Measurements from ENCODE around the gene EFNA5.

EFNA5 gene

GRCh38 chr5:107601076-107601475 lies 69.7 kb downstream of the EFNA5 start:
- FAIRE-seq = no peak

GRCh38 chr5:107598958-107599357 lies 71.8 kb downstream of the EFNA5 start:
- FAIRE-seq = no peak

- FAIRE-seq = no peak
These were observed 72.9 kb downstream of the EFNA5 start for GRCh38 chr5:107597803-107598202.

GRCh38 chr5:107597247-107597646 lies 73.5 kb downstream of the EFNA5 start:
- no peak for FAIRE-seq

GRCh38 chr5:107594253-107595045 lies 76.3 kb downstream of the EFNA5 start:
- no peak for FAIRE-seq

GRCh38 chr5:107593009-107593408 lies 77.7 kb downstream of the EFNA5 start:
- no peak for FAIRE-seq

- FAIRE-seq = no peak
These were observed 78.2 kb downstream of the EFNA5 start for GRCh38 chr5:107592515-107592914.

- FAIRE-seq = no peak
These were observed 80.1 kb downstream of the EFNA5 start for GRCh38 chr5:107590686-107591085.

GRCh38 chr5:107589520-107590193 lies 81.1 kb downstream of the EFNA5 start:
- no peak for FAIRE-seq

GRCh38 chr5:107582625-107583024 lies 88.1 kb downstream of the EFNA5 start:
- FAIRE-seq = no peak

GRCh38 chr5:107580889-107581820 lies 89.6 kb downstream of the EFNA5 start:
- no peak for FAIRE-seq

- FAIRE-seq = no peak
These were observed 92.6 kb downstream of the EFNA5 start for GRCh38 chr5:107578051-107578635.

GRCh38 chr5:107577394-107577950 lies 93.3 kb downstream of the EFNA5 start:
- no peak for FAIRE-seq

- FAIRE-seq = no peak
These were observed 93.9 kb downstream of the EFNA5 start for GRCh38 chr5:107576736-107577393.

- FAIRE-seq = no peak
These were observed 94.6 kb downstream of the EFNA5 start for GRCh38 chr5:107576155-107576554.

- no peak for FAIRE-seq
These were observed 96.5 kb downstream of the EFNA5 start for GRCh38 chr5:107574287-107574686.

- FAIRE-seq = no peak
These were observed 97.9 kb downstream of the EFNA5 start for GRCh38 chr5:107572715-107573368.

GRCh38 chr5:107571621-107572536 lies 98.9 kb downstream of the EFNA5 start:
- no peak for FAIRE-seq

GRCh38 chr5:107570805-107571531 lies 99.8 kb downstream of the EFNA5 start:
- no peak for FAIRE-seq

GRCh38 chr5:107570181-107570580 lies 100.6 kb downstream of the EFNA5 start:
- FAIRE-seq = no peak
